T-helper 1 cell (primary cell): ENCODE measurements around the gene RHPN2.
"Not testable (repeated sequence)": the region's sequence is repeated elsewhere in the genome, so short reads cannot be mapped to it uniquely, and the experiment has no call there.

Experiments used
- DNase-seq, 5 donors: peaks; one replicate each; pipeline ENCODE4 v3.0.0-alpha.2; 2012 to 2020

The RHPN2 gene

DNA sequence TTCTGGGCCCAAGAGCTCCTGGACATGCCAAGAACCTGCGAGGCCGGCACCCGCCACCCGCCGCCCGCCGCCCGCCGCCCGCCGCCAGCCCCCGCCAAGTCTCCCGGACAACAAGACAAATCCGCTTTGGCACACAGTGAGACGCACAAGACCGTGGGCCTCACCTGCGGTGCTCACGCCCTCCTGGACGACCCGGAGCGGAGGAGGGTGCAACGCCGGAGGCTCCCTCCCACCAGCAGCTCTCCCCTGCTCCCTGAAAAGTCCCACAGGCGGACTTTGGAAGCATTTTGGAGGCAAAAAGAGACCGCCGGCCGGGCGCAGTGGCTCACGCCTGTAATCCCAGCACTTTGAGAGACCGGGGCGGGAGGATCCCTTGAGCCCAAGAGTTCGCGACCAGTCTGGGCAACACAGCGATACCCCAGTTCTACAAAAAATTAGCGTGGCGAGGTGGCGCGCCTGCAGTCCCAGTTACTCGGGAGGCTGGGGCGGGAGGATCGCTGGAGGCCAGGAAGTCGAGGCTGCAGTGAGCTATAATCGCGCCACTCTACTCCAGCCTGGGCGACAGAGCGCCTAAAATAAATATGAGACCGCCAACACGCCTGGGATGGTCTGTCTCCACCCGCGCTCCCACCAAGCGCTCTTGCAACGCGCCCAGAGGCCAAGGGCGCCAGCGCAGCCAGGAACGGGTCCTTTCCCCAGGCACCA is 783 bp downstream of the RHPN2 start:
- no peak for DNase-seq

DNA sequence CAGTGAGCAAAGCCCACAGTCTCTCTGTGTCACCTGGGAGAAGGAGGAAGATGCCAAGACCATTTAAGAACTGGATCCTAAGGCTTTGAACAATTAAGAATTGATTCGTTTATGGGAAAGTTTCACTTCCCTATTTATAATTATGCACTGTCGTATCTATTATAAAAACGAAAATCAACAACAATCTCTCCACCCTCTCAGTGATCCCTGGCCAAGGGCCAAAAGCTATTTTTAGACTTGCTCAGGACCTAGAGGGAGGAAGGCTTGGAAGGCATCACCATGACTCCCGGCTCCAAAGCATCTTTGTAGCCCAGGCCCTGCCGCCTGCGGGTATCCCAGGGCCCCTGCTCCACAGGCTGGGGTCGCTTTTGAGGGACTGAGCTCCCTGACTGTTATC is 1.3 kb downstream of the RHPN2 start:
- no peak for DNase-seq

DNA sequence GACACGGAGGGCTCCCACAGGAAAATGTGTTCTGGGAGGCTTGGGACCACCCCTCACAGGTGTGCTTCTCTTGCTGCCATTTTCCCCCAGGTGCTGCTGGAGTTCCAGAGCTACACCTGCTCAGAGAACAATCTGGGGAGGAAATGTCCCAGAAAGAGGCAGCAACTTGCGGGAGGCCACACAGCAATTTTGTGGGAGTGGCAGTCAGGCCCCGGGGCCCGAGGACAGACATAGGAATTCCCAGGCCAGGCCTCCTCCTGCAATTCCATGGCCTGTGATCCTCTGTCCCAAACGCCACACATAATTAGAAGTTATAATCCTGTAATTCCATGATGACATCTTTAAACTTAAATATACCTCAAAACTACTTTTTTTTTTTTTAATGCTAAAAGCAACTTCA is 1.8 kb downstream of the RHPN2 start:
- DNase-seq = no peak

DNA sequence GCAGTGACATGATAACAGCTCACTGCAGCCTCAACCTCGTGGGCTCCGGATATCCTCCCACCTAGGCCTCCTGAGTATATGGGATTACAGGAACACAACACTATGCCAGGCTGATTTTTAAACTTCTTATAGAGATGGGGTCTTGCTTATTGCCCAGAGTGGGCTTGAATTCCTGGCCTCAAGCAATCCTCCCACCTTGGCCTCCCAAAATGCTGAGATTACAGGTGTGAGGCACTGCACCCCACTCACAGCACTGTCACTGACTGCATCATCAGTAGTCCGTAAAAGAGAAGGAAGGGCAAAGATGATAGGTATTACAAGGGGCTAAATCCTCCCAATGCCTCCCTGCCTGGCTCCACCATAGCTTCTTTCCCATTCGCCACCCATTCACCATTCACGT is 4.1 kb downstream of the RHPN2 start:
- DNase-seq = no peak

DNA sequence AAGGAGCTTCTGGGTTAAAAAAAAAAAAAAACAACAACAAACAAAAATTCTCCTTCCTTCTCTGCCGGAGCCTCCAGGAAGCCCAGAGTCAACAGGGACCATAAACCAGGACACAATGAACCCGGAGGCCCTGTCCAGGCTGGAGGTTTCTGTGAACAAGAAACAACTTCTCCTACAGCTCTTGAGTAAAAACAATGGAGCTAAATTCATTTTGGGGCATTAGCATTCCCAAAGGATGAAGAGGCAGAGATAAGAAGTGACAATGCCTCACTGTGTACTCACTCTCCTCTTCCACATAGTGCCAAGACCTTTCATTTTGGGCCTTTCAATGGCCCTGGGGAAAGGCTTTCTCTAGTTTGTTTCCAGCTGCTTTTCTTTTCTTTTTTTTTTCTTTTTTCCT is 9.0 kb downstream of the RHPN2 start:
- DNase-seq = no peak

DNA sequence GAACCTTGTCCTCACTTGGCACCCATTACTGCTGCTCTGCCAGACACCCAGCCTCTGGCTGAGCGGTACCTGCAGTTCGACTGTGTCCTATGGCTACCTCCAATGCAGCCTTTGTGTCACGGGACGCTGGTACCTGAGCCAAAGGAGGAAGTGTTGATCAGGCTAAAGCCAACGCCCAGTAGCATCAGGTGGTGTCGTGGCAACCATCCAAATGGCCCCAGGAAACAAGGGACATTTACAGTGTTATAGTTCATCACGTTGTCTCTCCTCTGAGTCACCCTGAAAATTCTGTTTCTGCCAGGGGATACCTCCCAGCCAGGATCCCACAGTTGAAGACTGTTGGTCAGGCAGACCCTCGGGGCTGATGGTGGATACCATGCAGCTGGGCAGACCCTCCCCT is 10.1 kb downstream of the RHPN2 start:
- DNase-seq = no peak

DNA sequence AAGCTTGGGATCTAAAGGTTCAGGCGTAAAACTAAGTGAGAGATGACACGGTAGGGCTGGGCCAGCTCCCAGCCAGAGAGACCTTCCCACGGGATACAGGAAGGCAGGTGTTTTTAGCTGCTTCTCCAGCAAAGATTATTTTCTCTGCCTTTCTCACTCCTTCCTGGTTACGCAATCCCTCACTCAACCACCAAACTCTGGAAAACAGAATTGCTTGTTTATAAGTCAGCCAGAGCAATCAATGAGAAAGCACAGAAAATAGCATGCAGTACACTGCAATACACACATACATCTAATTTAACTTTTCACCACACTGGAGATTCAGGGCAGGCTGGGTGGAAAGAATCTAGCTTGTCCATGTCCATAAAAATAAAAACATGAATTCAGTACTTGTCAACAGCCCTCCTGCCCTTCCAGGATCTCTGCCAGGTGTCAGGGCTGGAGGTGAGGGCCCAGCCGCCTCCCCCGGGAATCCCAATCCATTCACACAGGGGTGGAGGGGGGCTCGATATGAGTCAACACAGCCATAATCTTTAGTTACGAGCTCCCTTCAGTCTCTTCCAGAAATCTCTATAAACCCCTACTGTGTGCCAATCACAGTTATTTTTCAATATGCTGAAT is 12.2 kb downstream of the RHPN2 start:
- no peak for DNase-seq

DNA sequence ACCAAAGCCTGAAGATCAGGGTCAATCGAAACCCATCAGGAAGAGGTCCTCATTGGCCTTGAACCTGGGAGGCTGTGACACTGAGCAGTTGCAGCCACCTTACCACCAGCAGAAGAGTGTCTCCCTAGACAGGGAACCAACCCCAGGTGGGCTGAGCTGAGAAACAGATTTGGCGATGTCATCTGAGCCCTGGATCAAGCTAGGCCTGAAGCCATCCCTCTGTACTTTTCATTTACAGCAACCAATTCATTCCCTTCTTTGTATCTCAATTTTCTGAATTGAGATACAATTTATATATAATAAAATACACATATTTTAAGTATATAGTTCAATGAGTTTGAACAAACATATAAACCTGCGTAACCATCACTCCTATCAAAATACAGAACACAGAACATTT is 14.6 kb downstream of the RHPN2 start:
- no peak for DNase-seq

DNA sequence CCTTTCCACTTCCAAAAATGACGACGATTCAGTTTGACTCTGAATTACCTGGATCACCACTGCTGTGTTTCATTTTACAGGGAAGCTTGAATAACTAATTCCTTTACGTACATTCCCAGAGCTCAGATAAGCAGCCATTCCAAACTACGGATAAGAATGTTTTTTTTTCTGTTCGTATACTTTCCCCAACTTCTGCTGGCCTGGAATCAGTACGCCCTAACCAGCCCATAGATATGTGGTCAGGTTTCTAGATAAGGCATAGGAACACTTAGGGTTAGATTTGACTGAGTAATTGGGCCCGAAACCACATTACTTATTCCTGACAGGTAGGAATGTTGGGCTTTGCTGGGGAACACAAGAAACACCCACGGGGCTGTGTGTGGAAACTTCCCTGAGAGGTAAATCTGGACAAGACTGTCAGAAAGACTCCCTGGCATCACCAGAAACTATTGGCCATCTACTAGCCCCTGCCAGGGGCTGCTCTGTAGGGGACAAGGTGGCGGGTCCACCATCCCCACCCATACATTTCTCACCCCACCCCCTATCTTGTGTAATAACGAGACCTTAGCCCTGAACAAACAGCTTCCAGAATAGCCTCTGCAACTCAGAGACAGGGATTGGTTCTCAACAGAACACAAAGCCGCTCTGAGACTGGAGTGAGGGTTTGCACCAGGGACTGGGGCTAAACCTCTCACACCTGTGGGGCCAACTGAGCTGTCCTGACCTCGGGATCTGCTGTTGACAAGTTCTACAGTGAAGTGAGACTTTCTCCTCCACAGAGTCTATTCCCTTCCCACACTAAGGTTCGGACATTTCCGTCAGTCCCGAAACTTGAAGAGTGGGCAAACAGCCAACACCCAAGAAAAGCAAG is 15.6 kb downstream of the RHPN2 start:
- no peak for DNase-seq

DNA sequence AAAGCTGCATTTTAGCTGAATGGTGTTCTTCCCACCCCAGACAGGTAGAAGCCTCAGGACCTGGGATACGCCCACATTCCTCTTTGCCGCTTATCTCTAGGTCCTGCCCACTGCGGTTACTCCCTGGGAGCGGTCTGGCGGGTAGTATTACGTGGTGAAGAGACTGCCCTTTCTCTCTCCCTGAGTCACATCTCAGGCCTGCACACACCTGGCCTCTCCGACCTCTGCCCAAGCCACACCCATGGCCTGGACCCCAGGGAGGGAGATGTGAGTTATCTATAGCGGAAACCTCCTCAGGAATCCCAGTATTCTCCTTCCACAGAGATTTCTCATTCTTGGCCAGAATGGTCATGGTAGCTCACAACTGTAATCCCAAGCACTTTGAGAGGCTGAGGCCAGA is 17.3 kb downstream of the RHPN2 start:
- DNase-seq = no peak

DNA sequence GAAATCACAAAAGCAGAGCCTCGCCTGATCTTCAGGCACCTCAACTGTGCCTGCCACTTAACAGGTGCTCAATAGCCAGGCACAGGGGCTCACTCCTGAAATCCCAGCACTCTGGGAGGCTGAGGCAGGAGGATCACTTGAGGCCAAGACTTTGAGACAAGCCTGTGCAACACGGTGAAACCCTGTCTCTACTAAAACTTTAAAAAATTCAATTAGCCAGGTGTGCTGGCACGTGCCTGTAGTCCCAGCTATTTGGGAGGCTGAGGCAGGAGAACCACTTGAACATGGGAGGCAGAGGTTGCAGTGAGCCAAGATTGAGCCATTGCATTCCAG is 22.9 kb downstream of the RHPN2 start:
- DNase-seq = not testable (repeated sequence)

DNA sequence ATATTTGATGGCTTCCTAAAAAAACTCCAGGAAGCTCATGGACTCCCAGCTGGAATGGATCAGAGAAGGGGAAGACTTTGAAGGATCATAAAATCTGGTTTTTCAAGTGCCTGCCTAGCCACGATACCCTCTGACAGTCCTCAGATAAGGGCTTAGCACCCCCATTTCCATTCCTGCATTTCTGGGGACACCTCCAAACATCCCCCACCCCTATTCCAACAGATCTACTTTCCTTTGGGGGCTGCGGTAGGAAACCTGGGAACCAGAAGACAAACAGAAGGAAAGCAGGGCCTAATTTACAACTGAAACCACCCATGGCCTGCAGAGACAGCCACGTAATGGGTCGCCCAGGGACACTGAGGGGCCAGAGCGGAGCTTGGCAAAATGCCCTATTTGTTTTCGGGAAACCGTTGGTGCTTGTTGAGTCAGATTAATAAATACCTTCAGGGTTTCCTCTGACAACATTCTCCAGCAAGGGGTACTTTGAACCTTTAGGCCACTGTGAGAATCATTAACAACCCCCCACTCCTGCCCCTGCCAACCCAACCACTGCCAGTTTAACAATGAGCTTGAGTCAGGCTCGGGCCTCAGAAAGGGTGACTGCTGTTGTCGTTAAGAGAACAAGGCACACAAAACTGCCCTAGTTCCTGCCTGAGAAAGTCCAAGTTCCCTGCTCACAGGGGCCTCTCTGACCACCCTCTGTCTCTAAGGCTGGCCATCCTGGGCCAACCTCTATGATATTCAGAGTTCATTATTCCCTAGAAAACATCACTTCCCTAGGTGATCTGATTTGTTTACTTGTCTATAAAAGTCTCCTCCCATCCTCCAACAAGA is 23.5 kb downstream of the RHPN2 start:
- no peak for DNase-seq

DNA sequence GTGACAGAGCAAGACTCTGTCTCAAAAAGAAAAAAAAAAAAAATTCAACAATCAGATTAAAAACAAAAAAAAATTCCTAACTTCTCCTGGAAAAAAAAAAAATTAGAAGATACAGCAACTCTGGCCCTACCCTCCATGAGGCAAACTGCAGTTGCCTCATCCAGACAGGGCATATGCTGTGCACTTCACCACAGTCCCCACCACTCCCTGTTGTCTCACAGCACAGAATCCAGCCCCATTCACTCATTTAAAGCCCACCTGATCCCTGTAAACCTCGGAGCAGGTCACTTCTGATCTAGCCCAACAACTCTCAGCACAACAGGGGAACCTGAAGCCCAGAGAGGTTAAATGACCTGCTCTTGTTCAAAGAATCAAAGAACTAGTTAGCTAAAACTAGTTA is 24.9 kb downstream of the RHPN2 start:
- no peak for DNase-seq

DNA sequence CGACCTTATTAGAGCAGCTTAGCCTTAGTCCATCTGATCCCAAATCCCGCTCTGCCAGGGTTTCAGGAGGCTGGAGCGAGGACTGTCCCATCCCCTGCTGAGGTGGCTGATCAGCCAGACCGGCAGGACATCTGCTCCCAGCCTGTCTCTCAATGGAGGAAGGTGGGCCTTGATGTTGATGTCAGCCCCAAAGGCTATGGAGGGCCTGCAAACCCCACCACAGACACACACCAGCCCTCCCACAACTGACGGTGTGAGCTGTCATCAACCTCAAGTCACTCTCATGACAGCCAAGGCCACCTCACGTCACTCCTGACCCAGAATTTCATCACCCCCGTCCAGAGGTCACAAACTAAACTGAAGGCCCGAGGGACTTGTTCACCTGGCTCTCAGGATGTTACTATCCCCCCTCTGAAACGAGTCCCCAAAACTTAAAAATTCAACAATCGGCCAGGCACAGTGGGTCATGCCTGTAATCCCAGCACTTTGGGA is 25.5 kb downstream of the RHPN2 start:
- DNase-seq = no peak

DNA sequence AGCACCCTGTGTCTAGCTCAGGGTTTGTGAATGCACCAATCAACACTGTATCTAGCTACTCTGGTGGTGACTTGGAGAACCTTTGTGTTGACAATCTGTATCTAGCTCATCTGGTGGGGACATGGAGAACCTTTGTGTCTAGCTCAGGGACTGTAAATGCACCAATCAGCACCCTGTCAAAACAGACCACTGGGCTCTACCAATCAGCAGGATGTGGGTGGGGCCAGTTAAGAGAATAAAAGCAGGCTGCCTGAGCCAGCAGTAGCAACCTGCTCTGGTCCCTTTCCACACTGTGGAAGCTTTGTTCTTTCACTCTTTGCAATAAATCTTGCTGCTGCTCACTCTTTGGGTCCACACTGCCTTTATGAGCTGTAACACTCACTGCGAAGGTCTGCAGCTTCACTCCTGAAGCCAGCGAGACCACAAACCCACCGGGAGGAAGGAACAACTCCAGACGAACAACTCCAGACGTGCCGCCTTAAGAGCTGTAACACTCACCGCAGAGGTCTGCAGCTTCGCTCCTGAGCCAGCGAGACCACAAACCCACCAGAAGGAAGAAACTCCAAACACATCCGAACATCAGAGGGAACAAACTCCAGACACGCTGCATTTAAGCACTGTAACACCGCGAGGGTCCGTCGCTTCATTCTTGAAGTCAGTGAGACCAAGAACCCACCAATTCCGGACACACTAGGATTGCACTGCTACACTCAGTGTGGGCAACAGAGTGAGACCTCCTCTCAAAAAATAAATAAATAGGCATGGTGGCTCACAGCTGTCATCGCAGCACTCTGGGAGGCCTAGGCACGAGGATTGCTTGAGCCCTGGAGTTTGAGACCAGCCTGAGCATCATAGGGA is 27.3 kb downstream of the RHPN2 start:
- not testable (repeated sequence) for DNase-seq

DNA sequence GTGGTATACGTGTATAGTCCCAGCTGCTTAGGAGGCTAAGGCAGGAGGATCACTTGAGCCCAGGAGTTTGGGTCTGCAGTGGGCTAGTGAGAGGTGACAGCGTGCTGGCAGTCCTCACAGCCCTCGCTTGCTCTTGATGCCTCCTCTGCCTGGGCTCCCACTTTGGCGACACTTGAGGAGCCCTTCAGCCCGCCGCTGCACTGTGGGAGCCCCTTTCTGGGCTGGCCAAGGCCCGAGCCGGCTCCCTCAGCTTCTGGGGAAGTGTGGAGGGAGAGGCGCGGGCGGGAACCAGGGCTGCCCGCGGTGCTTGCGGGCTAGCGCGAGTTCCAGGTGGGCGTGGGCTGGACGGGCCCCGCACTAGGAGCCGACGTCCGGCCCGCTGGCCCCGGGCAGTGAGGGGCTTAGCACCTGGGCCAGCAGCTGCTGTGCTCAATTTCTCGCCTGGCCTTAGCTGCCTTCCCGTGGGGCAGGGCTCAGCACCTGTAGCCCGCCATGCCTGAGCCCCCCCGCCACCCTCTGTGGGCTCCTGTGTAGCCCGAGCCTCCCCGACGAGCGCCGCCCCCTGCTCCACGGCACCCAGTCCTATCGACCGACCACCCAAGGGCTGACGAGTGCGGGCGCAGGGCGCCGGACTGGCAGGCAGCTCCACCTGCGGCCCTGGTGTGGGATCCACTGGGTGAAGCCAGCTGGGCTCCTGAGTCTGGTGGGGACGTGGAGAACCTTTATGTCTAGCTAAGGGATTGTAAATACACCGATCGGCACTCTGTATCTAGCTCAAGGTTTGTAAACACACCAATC is 28.1 kb downstream of the RHPN2 start:
- not testable (repeated sequence) for DNase-seq

DNA sequence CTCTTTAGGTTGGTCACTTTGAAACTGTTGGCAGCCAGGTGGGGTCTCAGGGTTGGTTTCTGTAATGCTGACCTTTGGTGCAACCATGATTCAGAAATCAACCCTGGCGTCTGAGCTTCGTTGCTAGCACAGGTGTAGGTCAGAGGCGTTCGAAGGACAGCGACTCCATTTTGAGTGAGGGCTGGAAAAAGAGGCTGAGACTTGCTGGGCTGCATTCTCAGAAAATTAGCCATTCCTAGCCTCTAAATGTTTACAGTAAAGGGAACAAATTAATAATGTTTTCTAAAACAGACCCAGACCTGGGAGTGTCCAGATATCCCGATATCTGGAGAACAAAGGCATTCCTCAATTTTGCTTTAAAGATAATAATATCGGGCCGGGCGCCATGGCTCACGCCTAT is 29.2 kb downstream of the RHPN2 start:
- no peak for DNase-seq

DNA sequence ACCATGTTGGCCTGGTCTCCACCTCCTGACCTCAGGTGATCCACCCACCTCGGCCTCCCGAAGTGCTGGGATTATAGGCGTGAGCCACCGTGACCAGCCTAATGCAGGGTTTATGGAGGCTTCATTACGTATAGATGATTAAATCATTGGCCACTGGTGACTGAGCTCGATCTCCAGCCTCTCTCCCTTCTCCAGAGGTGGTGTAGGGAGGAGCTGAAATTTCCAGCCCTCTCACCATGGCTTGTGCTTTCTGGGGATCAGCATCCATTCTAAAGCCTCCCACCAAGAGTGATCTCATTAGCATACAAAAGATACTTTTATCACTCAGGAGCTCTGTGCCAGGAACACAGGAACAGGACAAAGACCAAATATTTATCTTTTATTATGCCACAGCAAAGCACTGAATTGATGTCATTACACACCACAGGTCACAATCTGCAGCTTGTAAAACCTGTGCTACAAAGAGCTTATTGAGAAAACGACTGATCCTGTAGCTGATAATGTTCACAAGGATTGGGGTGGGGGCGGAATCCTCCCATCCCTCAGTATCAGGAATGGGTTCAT is 32.4 kb downstream of the RHPN2 start:
- no peak for DNase-seq

DNA sequence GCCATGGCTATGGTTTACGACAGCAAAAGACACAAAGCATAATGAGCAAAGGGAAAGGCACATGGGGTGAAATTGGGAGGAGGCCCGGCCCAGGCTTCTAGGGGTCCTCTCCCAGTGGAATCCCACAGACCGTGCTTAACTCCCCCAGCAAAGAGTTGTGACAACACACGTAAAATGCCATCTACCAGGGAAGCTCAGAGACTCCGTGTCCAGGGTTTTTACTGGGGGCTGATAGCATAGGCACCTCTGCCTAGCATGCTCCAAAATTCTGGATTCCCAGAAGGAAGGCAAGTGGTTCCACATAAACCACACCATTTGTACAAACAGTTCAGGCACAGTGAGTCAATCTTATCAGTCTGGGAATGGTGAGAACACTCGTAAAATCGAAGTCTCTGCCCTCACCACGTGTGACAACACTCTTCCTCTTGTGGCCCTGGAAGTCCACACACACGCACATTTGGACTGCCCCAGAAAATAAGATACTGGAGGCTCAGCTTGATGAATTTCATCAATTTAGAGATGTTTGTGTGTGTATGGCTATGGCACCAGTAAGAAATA is 34.9 kb downstream of the RHPN2 start:
- DNase-seq = no peak

DNA sequence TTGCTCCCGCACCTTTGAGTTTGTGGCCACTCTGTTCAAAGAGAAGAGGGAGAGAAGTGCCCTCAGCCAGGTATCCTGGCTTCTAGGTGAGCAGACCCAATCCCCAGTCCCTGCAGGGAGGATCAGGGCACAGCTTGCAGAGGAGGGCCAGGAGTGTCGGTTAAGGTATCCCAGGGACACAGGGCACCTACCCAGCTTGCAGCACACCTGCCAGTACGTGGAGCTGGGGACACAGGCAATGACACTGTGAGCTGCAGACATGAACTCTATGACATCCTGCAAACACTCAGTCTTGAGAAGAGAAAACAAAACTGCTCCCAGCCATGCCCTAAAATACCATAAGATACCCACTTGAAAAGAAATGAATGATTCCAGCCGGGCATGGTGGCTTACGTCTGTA is 38.1 kb downstream of the RHPN2 start:
- DNase-seq = not testable (repeated sequence)
